ENCODE results near the gene HRH2.
A peak's percentile ranks its signal among the peaks of the same experiment; 100 is the strongest.
"Not testable (repeated sequence)": the region's sequence is repeated elsewhere in the genome, so short reads cannot be mapped to it uniquely, and the experiment has no call there.

Gene HRH2

GRCh38 chr5:175700991-175701390, 43.1 kb downstream of the HRH2 start:
- in situ Hi-C loops (cut with HindIII; ENCODE audit: low pct_ligation_motif_present, low pct_unique_long_range_greater_than_20kb, low sequenced_read_pairs): no loop called here

GRCh38 chr5:175701797-175702196, 43.9 kb downstream of the HRH2 start:
- in situ Hi-C loops (cut with HindIII; ENCODE audit: low pct_ligation_motif_present, low pct_unique_long_range_greater_than_20kb, low sequenced_read_pairs): no loop called here
- no peak for DNase-seq

More at GRCh38 chr5:175700991-175701390, 43.1 kb downstream of the HRH2 start:
- DNase-seq: peak; percentile 18

GRCh38 chr5:175706499-175706898, 48.6 kb downstream of the HRH2 start:
- in situ Hi-C loops (cut with HindIII; ENCODE audit: low pct_ligation_motif_present, low pct_unique_long_range_greater_than_20kb, low sequenced_read_pairs): no loop called here
- DNase-seq: no peak

GRCh38 chr5:175707751-175708375, 50.0 kb downstream of the HRH2 start:
- DNase-seq: no peak
- in situ Hi-C loops (cut with HindIII; ENCODE audit: low pct_ligation_motif_present, low pct_unique_long_range_greater_than_20kb, low sequenced_read_pairs): no loop called here

- in situ Hi-C loops (cut with HindIII; ENCODE audit: low pct_ligation_motif_present, low pct_unique_long_range_greater_than_20kb, low sequenced_read_pairs): no loop called here
- DNase-seq: no peak
Measured at GRCh38 chr5:175709276-175709781, 51.5 kb downstream of the HRH2 start.

GRCh38 chr5:175710326-175710725, 52.5 kb downstream of the HRH2 start:
- in situ Hi-C loops (cut with HindIII; ENCODE audit: low pct_ligation_motif_present, low pct_unique_long_range_greater_than_20kb, low sequenced_read_pairs): no loop called here
- no peak for DNase-seq

- no peak for DNase-seq
- in situ Hi-C loops (cut with HindIII; ENCODE audit: low pct_ligation_motif_present, low pct_unique_long_range_greater_than_20kb, low sequenced_read_pairs): no loop called here
Measured at GRCh38 chr5:175711031-175711430, 53.2 kb downstream of the HRH2 start.

GRCh38 chr5:175711472-175712312, 53.8 kb downstream of the HRH2 start:
- in situ Hi-C loops (cut with HindIII; ENCODE audit: low pct_ligation_motif_present, low pct_unique_long_range_greater_than_20kb, low sequenced_read_pairs): no loop called here
- no peak for DNase-seq

GRCh38 chr5:175712313-175712680, 54.4 kb downstream of the HRH2 start:
- no peak for DNase-seq
- in situ Hi-C loops (cut with HindIII; ENCODE audit: low pct_ligation_motif_present, low pct_unique_long_range_greater_than_20kb, low sequenced_read_pairs): no loop called here

- in situ Hi-C loops (cut with HindIII; ENCODE audit: low pct_ligation_motif_present, low pct_unique_long_range_greater_than_20kb, low sequenced_read_pairs): no loop called here
- no peak for DNase-seq
Measured at GRCh38 chr5:175712681-175713085, 54.8 kb downstream of the HRH2 start.

- in situ Hi-C loops (cut with HindIII; ENCODE audit: low pct_ligation_motif_present, low pct_unique_long_range_greater_than_20kb, low sequenced_read_pairs): no loop called here
- DNase-seq: no peak
Measured at GRCh38 chr5:175713930-175714329, 56.1 kb downstream of the HRH2 start.

GRCh38 chr5:175714479-175715085, 56.7 kb downstream of the HRH2 start:
- no peak for DNase-seq

GRCh38 chr5:175715627-175716522, 58.0 kb downstream of the HRH2 start:
- in situ Hi-C loops (cut with HindIII; ENCODE audit: low pct_ligation_motif_present, low pct_unique_long_range_greater_than_20kb, low sequenced_read_pairs): no loop called here
- DNase-seq: no peak

More at GRCh38 chr5:175714479-175715085, 56.7 kb downstream of the HRH2 start:
- in situ Hi-C loops (cut with HindIII; ENCODE audit: low pct_ligation_motif_present, low pct_unique_long_range_greater_than_20kb, low sequenced_read_pairs): no loop called here

- no peak for DNase-seq
- in situ Hi-C loops (cut with HindIII; ENCODE audit: low pct_ligation_motif_present, low pct_unique_long_range_greater_than_20kb, low sequenced_read_pairs): no loop called here
Measured at GRCh38 chr5:175717837-175718236, 60.0 kb downstream of the HRH2 start.

GRCh38 chr5:175718401-175719108, 60.7 kb downstream of the HRH2 start:
- in situ Hi-C loops (cut with HindIII; ENCODE audit: low pct_ligation_motif_present, low pct_unique_long_range_greater_than_20kb, low sequenced_read_pairs): no loop called here
- DNase-seq: peak; percentile 25

- in situ Hi-C loops (cut with HindIII; ENCODE audit: low pct_ligation_motif_present, low pct_unique_long_range_greater_than_20kb, low sequenced_read_pairs); DNase-seq: not testable (repeated sequence)
Measured at GRCh38 chr5:175719109-175719432, 61.2 kb downstream of the HRH2 start.

GRCh38 chr5:175724314-175725275, 66.7 kb downstream of the HRH2 start:
- in situ Hi-C loops (cut with HindIII; ENCODE audit: low pct_ligation_motif_present, low pct_unique_long_range_greater_than_20kb, low sequenced_read_pairs): no loop called here

More at GRCh38 chr5:175724314-175725275, 66.7 kb downstream of the HRH2 start:
- DNase-seq: no peak

All from ACHN (cell line).